ENCODE results near the gene EFCAB6. TPM values are rescaled to one million over a fixed set of nuclear protein-coding genes. Genes with fewer than 3 reads are reported as not detected.

Gene EFCAB6
- total and polyA plus RNA-seq, 2 of the 13 experiments (the other 11 are each of a cell fraction or from before 2014, with no cell fraction given): not detected

- Histone ChIP-seq H3K9ac (ENCODE audit: insufficient read depth, low read depth, low read length) (no peak overlapping the region), H3K27me3 (ENCODE audit: control insufficient read depth in 1 of 2, insufficient read depth in 2 of 2, low read length in 2 of 2) (no peaks in the 10 kb centered on the region), H3K79me2 (ENCODE audit: insufficient read depth, low read length) (no peaks in the 10 kb centered on the region), H3K36me3 (replicated peaks in 1 of 2; ENCODE audit: control insufficient read depth in 1 of 2, insufficient read depth in 2 of 2, low read length in 2 of 2) (no peaks in the 10 kb centered on the region), H2AFZ (ENCODE audit: low read length) (no peak overlapping the region), H3K4me1 (ENCODE audit: insufficient read depth, low read length) (no peaks in the 10 kb centered on the region), H3K4me3 (replicated peaks in 1 of 3; ENCODE audit: insufficient read depth in 1 of 3, low read depth in 2 of 3, low read length in 3 of 3) (no peak overlapping the region), H3K9me3 (ENCODE audit: low read length) (no peaks in the 10 kb centered on the region), H3K27ac (ENCODE audit: extremely low read length, insufficient read depth, low read length) (no peak overlapping the region), H3K4me2 (ENCODE audit: low read depth, low read length) (no peak overlapping the region), H4K20me1 (ENCODE audit: insufficient read depth, low read length) (no peaks in the 10 kb centered on the region)
- ChIA-PET CTCF (ENCODE audit: low intra/inter-chr PET ratio, low total read pairs) (no interaction called here), POLR2A (no interaction called here)
- DNase-seq (ENCODE audit: low spot score): no peak
- WGBS (ENCODE audit: low lambda C conversion rate): 46% methylated on average over 7 of the region's 8 CpGs
- FAIRE-seq: no peak
- no TSS peak for BruUV-seq (replicated peaks)
- TF ChIP-seq PRMT3 (CRISPR knock-in tag; IDR thresholded peaks at IDR 0.05; ENCODE audit: borderline replicate concordance, low read depth): no peak
- intact Hi-C loops (cut with micrococcal nuclease; ENCODE audit: unreplicated experiment) (no loop called here), in situ Hi-C loops (cut with HindIII; ENCODE audit: extremely low pct_ligation_motif_present, low pct_unique_long_range_greater_than_20kb) (no loop called here)
- no peak for ATAC-seq
Measured at GRCh38 chr22:43507235-43507634, 304.9 kb downstream of the EFCAB6 start.

- Histone ChIP-seq H4K20me1 (ENCODE audit: insufficient read depth, low read length) (no peaks in the 10 kb centered on the region), H3K9me3 (ENCODE audit: low read length) (no peaks in the 10 kb centered on the region), H3K27ac (ENCODE audit: extremely low read length, insufficient read depth, low read length) (no peak overlapping the region), H3K4me3 (replicated peaks in 1 of 3; ENCODE audit: insufficient read depth in 1 of 3, low read depth in 2 of 3, low read length in 3 of 3) (no peak overlapping the region), H2AFZ (ENCODE audit: low read length) (no peak overlapping the region), H3K9ac (ENCODE audit: insufficient read depth, low read depth, low read length) (no peak overlapping the region), H3K79me2 (ENCODE audit: insufficient read depth, low read length) (no peaks in the 10 kb centered on the region), H3K27me3 (ENCODE audit: control insufficient read depth in 1 of 2, insufficient read depth in 2 of 2, low read length in 2 of 2) (no peaks in the 10 kb centered on the region), H3K4me1 (ENCODE audit: insufficient read depth, low read length) (no peaks in the 10 kb centered on the region), H3K36me3 (replicated peaks in 1 of 2; ENCODE audit: control insufficient read depth in 1 of 2, insufficient read depth in 2 of 2, low read length in 2 of 2) (no peaks in the 10 kb centered on the region), H3K4me2 (ENCODE audit: low read depth, low read length) (no peak overlapping the region)
- CTCF ChIA-PET (ENCODE audit: low intra/inter-chr PET ratio, low total read pairs): no interaction called here
- POLR2A ChIA-PET: no interaction called here
- DNase-seq (ENCODE audit: low spot score) (no peak), FAIRE-seq (no peak), ATAC-seq (no peak)
- BruUV-seq (replicated peaks): no TSS peak
- in situ Hi-C loops (cut with HindIII; ENCODE audit: extremely low pct_ligation_motif_present, low pct_unique_long_range_greater_than_20kb) (no loop called here), intact Hi-C loops (cut with micrococcal nuclease; ENCODE audit: unreplicated experiment) (no loop called here)
- 48% methylated on average over 9 of the region's 12 CpGs for WGBS (ENCODE audit: low lambda C conversion rate)
- TF ChIP-seq TRIM22 (IDR thresholded peaks at IDR 0.05) (no peak), ETS1 (CRISPR knock-in tag; IDR thresholded peaks at IDR 0.05) (no peak), LBX2 (CRISPR knock-in tag; IDR thresholded peaks at IDR 0.05; ENCODE audit: borderline replicate concordance) (no peak), ZNF800 (CRISPR knock-in tag; IDR thresholded peaks at IDR 0.05) (no peak), CREB1 (IDR thresholded peaks at IDR 0.05) (no peak), CREB1 (CRISPR knock-in tag; IDR thresholded peaks at IDR 0.05) (no peak), ZNF230 (CRISPR knock-in tag; IDR thresholded peaks at IDR 0.05) (no peak), ZNF431 (CRISPR knock-in tag; IDR thresholded peaks at IDR 0.05; ENCODE audit: borderline replicate concordance, low read depth) (no peak), SAP130 (CRISPR knock-in tag; IDR thresholded peaks at IDR 0.05; ENCODE audit: low read depth) (no peak), SP5 (CRISPR knock-in tag; IDR thresholded peaks at IDR 0.05; ENCODE audit: borderline replicate concordance, low read depth) (no peak), EHMT2 (IDR thresholded peaks at IDR 0.05; ENCODE audit: borderline replicate concordance, low read depth, low read length) (no peak), ZNF414 (CRISPR knock-in tag; IDR thresholded peaks at IDR 0.05) (no peak), SNAPC5 (CRISPR knock-in tag; IDR thresholded peaks at IDR 0.05; ENCODE audit: borderline replicate concordance) (no peak)
Measured at GRCh38 chr22:43506487-43506886, 305.6 kb downstream of the EFCAB6 start.

All from HepG2 (cell line).